CD1c-positive myeloid dendritic cell (primary cell): ENCODE data around the gene PTDSS2.

Experiments used
- DNase-seq: peaks from one replicate; pipeline ENCODE4 v3.0.0-alpha.2; 2016; ENCODE audit errors: extremely low spot score

The PTDSS2 gene

GRCh38 chr11:530960-531831 is 81.1 kb downstream of the PTDSS2 start:
- no peak for DNase-seq

DNA sequence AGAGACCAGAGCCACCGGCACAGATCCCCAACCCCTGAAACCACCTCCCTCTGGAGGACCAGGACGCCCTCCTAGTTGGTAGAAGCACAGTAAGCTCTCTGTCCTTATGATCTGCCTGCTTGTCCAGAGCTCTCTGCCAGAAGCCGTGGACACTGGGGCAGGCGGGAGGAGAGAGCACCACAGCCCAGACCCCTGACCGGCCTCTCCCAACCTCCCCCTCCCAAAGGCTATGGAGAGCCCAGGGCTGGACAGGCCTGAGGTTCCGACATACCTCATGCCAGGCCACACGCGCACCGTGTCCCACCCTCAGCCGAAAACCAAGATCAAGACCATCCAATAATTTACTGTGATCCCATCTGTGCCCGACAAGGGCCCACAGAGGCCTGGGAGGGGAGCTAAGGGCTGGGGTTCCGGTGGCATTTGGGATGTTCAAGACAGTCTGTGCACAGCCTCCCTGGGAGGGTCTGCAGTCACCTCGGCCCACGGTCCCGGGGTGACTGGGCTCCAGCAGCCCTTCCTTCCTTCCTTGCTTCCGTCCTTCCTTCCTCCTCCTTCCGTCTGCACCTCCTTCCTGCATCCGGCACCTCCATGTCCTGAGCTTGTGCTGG is 81.9 kb downstream of the PTDSS2 start:
- DNase-seq: no peak

- DNase-seq: no peak
Observed at GRCh38 chr11:532527-532985, 82.5 kb downstream of the PTDSS2 start.

- DNase-seq: no peak
Observed at GRCh38 chr11:532986-533585, 83.0 kb downstream of the PTDSS2 start.

DNA sequence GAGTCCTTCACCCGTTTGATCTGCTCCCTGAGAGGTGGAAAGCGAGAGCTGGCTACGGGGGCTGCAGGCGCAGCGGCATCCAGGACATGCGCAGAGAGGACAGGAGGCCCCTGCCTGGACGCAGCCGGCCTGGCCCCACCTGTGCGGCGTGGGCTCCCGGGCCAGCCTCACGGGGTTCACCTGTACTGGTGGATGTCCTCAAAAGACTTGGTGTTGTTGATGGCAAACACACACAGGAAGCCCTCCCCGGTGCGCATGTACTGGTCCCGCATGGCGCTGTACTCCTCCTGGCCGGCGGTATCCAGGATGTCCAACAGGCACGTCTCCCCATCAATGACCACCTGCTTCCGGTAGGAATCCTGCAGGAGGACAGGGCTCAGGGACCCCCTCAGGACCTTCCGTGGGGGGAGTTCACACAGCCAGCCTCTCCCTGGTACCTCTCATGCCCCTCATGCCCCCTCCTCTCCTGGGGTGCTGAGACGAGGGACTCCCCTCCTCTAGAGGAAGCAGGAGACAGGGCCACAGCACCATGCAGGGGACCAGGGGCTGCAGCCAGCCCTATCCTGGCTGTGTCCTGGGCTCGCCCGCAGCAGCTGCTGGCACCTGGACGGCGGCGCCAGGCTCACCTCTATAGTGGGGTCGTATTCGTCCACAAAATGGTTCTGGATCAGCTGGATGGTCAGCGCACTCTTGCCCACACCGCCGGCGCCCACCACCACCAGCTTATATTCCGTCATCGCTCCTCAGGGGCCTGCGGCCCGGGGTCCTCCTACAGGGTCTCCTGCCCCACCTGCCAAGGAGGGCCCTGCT is 83.7 kb downstream of the PTDSS2 start:
- DNase-seq: no peak

DNA sequence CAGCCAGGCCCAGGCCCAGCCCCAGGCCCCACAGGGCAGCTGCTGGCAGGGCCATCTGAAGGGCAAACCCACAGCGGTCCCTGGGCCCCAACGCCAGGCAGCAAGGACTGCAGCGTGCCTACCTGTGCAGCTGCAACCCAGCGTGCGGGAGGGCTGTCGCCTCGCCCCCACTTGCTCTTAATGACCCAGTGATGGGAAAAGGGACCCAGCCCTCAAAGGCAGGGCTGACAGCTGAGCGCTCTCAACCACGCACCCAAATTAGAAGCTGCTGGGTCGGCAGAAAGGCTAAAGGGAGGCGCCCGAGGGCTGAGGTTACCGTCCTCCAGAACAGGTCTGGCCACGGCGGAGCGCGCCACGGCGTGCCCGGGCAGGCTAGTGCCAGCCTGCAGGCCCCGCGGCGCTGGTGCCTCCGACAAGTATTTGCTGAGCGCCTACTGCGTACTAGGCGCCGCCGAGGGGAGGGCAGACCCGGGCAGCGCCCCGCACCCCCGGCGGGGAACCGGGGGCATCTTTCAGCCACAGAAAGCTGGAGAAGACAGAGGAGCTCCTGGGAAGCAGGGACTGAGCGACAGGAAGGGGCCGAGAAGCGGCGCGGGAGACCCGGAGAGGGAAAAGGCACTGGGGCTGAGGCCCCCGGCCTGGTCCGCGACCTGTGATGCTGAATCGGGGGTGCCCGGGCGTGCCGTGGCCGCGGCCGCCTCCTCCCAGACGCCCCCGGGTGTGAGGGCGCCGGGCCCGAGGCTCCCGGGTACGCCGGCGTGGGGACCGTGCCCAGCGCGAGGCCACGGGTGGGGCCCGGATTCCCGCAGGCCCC is 84.5 kb downstream of the PTDSS2 start:
- DNase-seq: peak; percentile 7

GRCh38 chr11:535210-535518 is 85.1 kb downstream of the PTDSS2 start:
- no peak for DNase-seq

DNA sequence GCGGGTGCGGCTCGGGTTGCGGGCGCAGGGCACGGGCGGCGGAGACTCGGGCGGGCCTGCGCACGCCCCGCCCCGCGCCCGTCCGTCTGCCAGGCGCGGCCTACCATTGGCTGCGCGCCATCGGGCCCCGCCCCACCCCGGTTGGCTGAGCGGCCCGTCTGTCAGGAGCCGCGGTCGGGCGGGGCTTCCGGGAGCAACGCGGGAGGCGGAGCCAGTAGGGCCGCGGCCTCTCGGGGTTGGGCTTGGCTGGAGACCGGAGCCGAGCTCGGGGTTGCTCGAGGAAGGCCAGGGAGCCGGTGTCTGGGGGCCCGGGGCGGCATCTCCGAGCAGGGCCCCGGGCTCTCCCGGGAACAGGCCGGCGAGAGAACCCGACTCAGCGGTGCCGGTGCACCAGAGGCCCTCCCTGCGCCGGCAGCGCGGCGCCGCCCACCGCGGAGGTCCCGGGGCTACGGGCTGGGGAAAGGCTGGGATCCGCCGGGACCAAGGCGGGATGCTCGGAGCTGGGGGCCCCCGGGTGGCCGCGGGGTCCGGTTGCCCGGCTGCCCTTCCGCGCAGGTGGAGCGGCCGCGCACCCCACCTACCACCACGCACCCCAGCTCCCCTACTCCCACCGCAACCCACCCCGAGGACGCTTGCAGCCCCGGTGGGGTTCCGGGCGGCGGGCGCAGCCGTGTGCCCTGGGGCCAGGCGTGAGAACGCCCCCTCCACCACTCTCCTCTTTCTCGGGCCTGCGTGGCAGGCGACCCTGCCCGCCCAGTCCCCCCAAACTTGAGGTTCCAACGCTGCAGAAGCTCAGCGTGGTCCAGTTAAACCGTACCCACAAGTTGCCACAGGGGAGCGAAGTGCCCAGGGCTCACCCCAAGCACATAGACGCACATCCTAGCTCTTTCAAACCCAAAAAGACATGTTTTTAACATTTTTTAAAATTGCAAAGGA is 85.7 kb downstream of the PTDSS2 start, which contains the start of gene HRAS:
Gene HRAS, minus strand, starts transcription at position 58 of the 936 bp plus-strand sequence.
- peak; percentile 98 for DNase-seq

DNA sequence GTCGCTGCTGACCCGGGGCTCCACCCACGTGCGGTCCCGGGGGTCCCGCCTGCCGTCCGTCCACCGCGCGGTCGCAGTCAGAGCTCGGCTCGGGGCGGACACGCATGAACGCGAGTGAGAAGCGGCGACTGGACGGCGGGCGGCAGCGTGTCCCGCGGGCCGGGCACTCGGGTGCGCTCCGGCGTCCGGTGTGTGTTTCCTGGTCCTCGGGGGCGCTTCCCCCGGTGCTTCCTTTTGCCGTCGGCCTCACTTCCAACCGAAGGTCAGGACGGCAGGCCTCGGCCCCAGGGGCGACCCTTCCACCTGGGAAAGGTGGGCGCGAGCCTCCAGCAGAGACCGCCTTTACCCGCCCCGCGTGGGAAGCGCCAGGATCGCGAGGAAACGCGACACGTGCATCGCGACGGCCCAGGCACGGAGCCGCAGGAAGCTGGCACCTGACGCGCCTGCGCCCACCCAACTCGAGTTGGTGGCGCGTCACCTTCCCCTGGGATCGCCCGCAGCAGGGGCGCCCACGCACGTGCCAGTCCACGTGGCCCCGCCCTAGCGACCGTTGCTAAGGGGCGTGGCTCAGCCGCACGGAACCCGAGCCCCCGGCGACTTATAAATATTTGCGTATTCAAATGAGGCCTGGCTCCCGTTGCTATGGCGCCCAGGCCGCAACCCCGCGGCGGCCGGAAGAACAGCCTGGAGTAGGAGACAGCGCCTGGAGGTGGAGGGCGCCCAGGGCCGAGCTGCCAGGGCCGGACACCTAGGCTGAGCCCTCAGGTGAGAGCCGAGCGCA is 87.0 kb downstream of the PTDSS2 start, which contains the start of gene LRRC56:
Gene LRRC56, plus strand, starts transcription at position 687 of the 781 bp plus-strand sequence. CDS start 3,158 bp downstream, outside the sequence.
- DNase-seq: peak; percentile 97

GRCh38 chr11:537622-538430 is 87.7 kb downstream of the PTDSS2 start:
- peak; percentile 15 for DNase-seq

DNA sequence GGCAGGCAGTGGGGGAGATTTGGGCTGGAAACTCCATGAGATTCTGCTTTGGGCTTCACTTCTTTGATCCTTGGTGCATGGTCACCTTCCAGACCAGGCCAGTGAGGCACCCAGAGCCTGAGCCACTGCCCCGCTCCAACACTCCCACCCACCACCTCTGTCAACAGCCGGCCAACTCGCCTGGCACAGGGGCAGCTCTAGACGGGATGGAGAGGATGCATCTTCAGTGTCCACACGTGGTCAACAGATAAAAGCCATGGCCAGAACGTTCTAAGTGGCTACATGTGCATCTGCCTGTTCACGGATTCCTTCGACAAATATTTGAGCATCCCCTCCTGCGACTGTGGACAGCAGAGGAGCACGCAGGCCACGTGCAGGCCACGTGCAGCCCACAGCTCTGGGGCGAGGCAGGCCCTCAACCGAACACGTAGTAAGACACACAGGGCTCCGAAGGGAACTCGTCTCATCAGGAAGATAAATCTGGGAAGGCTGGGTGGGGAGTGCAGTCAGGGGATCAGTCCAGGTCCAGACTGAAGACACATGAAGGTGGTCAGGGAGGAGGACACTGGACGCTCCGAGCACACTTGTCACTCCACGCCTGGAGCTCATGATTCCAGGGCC is 88.5 kb downstream of the PTDSS2 start:
- DNase-seq: no peak

- no peak for DNase-seq
Observed at GRCh38 chr11:539971-540481, 89.9 kb downstream of the PTDSS2 start.
